Astrocyte (in vitro differentiated cells and primary cell): Measurements from ENCODE around the gene INPP5A. TPM values are rescaled to one million over a fixed set of nuclear protein-coding genes. Genes with fewer than 3 reads are reported as not detected.

Experiments
- DNase-seq: peaks from one replicate; pipeline ENCODE4 v3.0.0-alpha.2; 2010; ENCODE audit warnings: low read depth
- FAIRE-seq: peaks from 2 replicates; lab custom pipeline; 2011; peaks lifted over from hg19 to GRCh38; lab: Jason Lieb, UNC
- H2AFZ ChIP-seq: 2 replicates; pipeline ENCODE4 v1.6.0; 2012; ENCODE audit warnings: low read depth, low read length, inconsistent platforms
- H3K27ac ChIP-seq: 2 replicates; pipeline ENCODE4 v1.5.1; 2011; ENCODE audit warnings: low read depth, low read length, inconsistent platforms
- H3K27me3 ChIP-seq: 2 replicates; pipeline ENCODE4 v1.6.0; 2011; ENCODE audit warnings: low read length, inconsistent platforms; ENCODE audit not compliant: insufficient read depth
- H3K36me3 ChIP-seq: 2 replicates; pipeline ENCODE4 v1.5.1; 2011; ENCODE audit warnings: low read length, inconsistent platforms; ENCODE audit not compliant: insufficient read depth
- H3K4me1 ChIP-seq: 2 replicates; pipeline ENCODE4 v1.5.1; 2011; ENCODE audit warnings: low read length, inconsistent platforms; ENCODE audit not compliant: insufficient read depth
- H3K4me2 ChIP-seq: 2 replicates; pipeline ENCODE4 v1.6.0; 2012; ENCODE audit warnings: low read length, inconsistent platforms
- H3K4me3 ChIP-seq: 2 replicates; pipeline ENCODE4 v1.5.1; 2011; ENCODE audit warnings: low read depth, mild to moderate bottlenecking, low read length, inconsistent platforms; ENCODE audit not compliant: insufficient read depth
- H3K79me2 ChIP-seq: 2 replicates; pipeline ENCODE4 v1.6.0; 2012; ENCODE audit warnings: mild to moderate bottlenecking, low read length, inconsistent platforms; ENCODE audit not compliant: insufficient read depth
- H3K9ac ChIP-seq: 2 replicates; pipeline ENCODE4 v1.6.0; 2012; ENCODE audit warnings: mild to moderate bottlenecking, low read length, inconsistent platforms
- H3K9me3 ChIP-seq: 2 replicates; pipeline ENCODE4 v1.5.1; 2012; ENCODE audit warnings: low read depth, mild to moderate bottlenecking, low read length, inconsistent platforms; ENCODE audit not compliant: insufficient read depth
- H4K20me1 ChIP-seq: 2 replicates; pipeline ENCODE4 v1.6.0; 2012; ENCODE audit warnings: low read length, inconsistent platforms; ENCODE audit not compliant: insufficient read depth
- H3K27ac Mint-ChIP-seq: one replicate; pipeline ENCODE4 v1.8.0; 2021; ENCODE audit warnings: mild to moderate bottlenecking, mixed read lengths; ENCODE audit not compliant: unreplicated experiment
- H3K27me3 Mint-ChIP-seq: one replicate; pipeline ENCODE4 v1.8.0; 2021; ENCODE audit warnings: low read depth, mixed read lengths; ENCODE audit not compliant: unreplicated experiment
- H3K36me3 Mint-ChIP-seq: one replicate; pipeline ENCODE4 v1.8.0; 2021; ENCODE audit warnings: low read depth, mixed read lengths; ENCODE audit not compliant: unreplicated experiment
- H3K4me1 Mint-ChIP-seq: one replicate; pipeline ENCODE4 v1.8.0; 2021; ENCODE audit warnings: low read depth, mixed read lengths; ENCODE audit not compliant: unreplicated experiment
- H3K4me3 Mint-ChIP-seq: one replicate; pipeline ENCODE4 v1.8.0; 2021; ENCODE audit warnings: mild to moderate bottlenecking, moderate library complexity, mixed read lengths; ENCODE audit not compliant: unreplicated experiment
- H3K9me3 Mint-ChIP-seq: one replicate; pipeline ENCODE4 v1.8.0; 2021; ENCODE audit warnings: mild to moderate bottlenecking, mixed read lengths; ENCODE audit not compliant: unreplicated experiment
- EZH2 ChIP-seq: IDR thresholded peaks from 2 replicates; pipeline ENCODE4 v1.6.1; 2012; ENCODE audit warnings: mild to moderate bottlenecking, low read length, inconsistent platforms; ENCODE audit not compliant: insufficient read depth
- total RNA-seq: library from RNA; stranded (reverse); gene quantifications from 2 replicates; pipeline ENCODE4 v1.2.1, GENCODE V29; 2021
- TF ChIP-seq, protein P1 (sequence below): IDR thresholded peaks from 2 replicates; pipeline ENCODE4 v1.5.1; 2011; ENCODE audit warnings: low read depth, mild to moderate bottlenecking, inconsistent platforms, low read length, moderate library complexity; ENCODE audit not compliant: insufficient read depth

Gene INPP5A
- total RNA-seq, 1 donor from 2014 or later = 39.1 TPM

DNA sequence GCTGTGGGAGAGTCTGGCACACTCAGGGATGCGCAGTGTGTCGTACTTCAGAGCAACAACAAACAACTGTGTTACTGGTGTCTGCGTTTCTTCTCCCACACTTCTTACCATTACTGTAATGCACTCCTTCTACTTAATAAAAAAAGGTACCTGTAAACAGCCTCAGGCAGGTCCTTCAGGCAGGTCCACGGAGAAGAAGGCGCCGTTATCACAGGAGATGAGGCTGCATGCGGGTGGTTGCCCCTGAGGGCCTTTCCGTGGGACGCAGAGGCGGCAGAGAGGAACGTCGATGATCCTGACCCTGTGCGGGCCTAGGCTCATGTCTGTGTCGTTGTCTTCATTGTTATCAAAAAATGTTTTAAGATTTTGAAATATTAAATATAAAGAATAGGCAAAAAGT lies 219.0 kb downstream of the INPP5A start:
- Histone ChIP-seq H3K27me3 (no peaks in the 10 kb centered on the region), H3K27ac (no peak overlapping the region), H2AFZ (no peak overlapping the region), H3K4me1 (no peaks in the 10 kb centered on the region), H3K4me2 (no peak overlapping the region), H3K4me3 (no peak overlapping the region), H3K36me3 (no peaks in the 10 kb centered on the region), H3K9me3 (no peaks in the 10 kb centered on the region), H3K9ac (no peak overlapping the region), H3K79me2 (no peaks in the 10 kb centered on the region), H4K20me1 (peaks cover 7% of the 10 kb centered on the region)
- Mint-ChIP-seq H3K27me3 (no peaks in the 10 kb centered on the region), H3K27ac (no peak overlapping the region), H3K4me3 (no peak overlapping the region), H3K4me1 (no peaks in the 10 kb centered on the region), H3K9me3 (peaks cover 5% of the 10 kb centered on the region), H3K36me3 (peaks cover 19% of the 10 kb centered on the region)
- DNase-seq = no peak
- FAIRE-seq = no peak
- TF ChIP-seq EZH2 = no peak
- TF ChIP-seq, protein P1, sequence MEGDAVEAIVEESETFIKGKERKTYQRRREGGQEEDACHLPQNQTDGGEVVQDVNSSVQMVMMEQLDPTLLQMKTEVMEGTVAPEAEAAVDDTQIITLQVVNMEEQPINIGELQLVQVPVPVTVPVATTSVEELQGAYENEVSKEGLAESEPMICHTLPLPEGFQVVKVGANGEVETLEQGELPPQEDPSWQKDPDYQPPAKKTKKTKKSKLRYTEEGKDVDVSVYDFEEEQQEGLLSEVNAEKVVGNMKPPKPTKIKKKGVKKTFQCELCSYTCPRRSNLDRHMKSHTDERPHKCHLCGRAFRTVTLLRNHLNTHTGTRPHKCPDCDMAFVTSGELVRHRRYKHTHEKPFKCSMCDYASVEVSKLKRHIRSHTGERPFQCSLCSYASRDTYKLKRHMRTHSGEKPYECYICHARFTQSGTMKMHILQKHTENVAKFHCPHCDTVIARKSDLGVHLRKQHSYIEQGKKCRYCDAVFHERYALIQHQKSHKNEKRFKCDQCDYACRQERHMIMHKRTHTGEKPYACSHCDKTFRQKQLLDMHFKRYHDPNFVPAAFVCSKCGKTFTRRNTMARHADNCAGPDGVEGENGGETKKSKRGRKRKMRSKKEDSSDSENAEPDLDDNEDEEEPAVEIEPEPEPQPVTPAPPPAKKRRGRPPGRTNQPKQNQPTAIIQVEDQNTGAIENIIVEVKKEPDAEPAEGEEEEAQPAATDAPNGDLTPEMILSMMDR = no peak

DNA sequence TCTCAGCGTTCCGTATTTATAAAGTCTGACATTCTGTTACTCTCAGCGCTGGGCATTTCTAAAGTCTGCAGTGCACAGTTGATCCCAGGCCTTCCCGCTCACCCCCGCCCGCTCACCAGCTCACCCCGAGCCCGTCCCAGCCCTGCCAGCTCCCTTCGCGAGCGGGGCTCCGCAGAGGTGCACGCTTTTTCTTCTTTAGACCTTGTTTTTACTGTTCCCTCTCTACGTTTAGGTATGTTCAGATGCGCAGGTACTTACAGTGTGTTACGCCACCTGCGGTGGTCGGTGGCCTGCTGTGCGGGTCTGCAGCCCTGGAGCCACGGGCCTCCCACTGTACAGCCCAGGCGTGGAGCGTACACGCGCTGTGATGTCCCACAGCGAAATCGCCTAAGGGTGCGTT lies 219.6 kb downstream of the INPP5A start:
- H3K27ac ChIP-seq = no peak overlapping the region
- H4K20me1 ChIP-seq = peaks cover 7% of the 10 kb centered on the region
- H3K27me3 ChIP-seq = no peaks in the 10 kb centered on the region
- no peak overlapping the region for H3K4me2 ChIP-seq
- FAIRE-seq (no peak), DNase-seq (no peak)
- no peaks in the 10 kb centered on the region for H3K4me1 ChIP-seq
- H3K79me2 ChIP-seq = no peaks in the 10 kb centered on the region
- H3K4me3 Mint-ChIP-seq = no peak overlapping the region
- H3K9me3 Mint-ChIP-seq = peaks cover 8% of the 10 kb centered on the region
- H3K4me3 ChIP-seq = no peak overlapping the region
- H3K4me1 Mint-ChIP-seq = peaks cover 2% of the 10 kb centered on the region
- no peak overlapping the region for H2AFZ ChIP-seq
- no peaks in the 10 kb centered on the region for H3K36me3 ChIP-seq
- no peaks in the 10 kb centered on the region for H3K27me3 Mint-ChIP-seq
- no peaks in the 10 kb centered on the region for H3K9me3 ChIP-seq
- no peak overlapping the region for H3K9ac ChIP-seq
- TF ChIP-seq, protein P1 = no peak
- peaks cover 23% of the 10 kb centered on the region for H3K36me3 Mint-ChIP-seq
- no peak overlapping the region for H3K27ac Mint-ChIP-seq

- Mint-ChIP-seq H3K4me1 (peaks cover 10% of the 10 kb centered on the region), H3K27me3 (no peaks in the 10 kb centered on the region), H3K4me3 (no peak overlapping the region), H3K36me3 (peaks cover 24% of the 10 kb centered on the region), H3K9me3 (peaks cover 9% of the 10 kb centered on the region), H3K27ac (no peak overlapping the region)
- no peak overlapping the region for H3K4me3 ChIP-seq
- no peak for DNase-seq
- no peaks in the 10 kb centered on the region for H3K27me3 ChIP-seq
- H4K20me1 ChIP-seq = peaks cover 15% of the 10 kb centered on the region
- no peak overlapping the region for H3K9ac ChIP-seq
- H2AFZ ChIP-seq = no peak overlapping the region
- H3K79me2 ChIP-seq = no peaks in the 10 kb centered on the region
- no peaks in the 10 kb centered on the region for H3K4me1 ChIP-seq
- H3K36me3 ChIP-seq = no peaks in the 10 kb centered on the region
- H3K4me2 ChIP-seq = no peak overlapping the region
- TF ChIP-seq, protein P1 = no peak
- no peak for TF ChIP-seq EZH2
- no peak for FAIRE-seq
- no peak overlapping the region for H3K27ac ChIP-seq
- no peaks in the 10 kb centered on the region for H3K9me3 ChIP-seq
Measured at GRCh38 chr10:132758865-132759264, 221.3 kb downstream of the INPP5A start.
